GM23338 (cell line): Measurements from ENCODE around the gene TTC16. TPM values are rescaled to one million over a fixed set of nuclear protein-coding genes. Genes with fewer than 3 reads are reported as not detected.

Experiments
- ATAC-seq: fragments of 200-7000 bp; cut with Tn5 transposase; 3 replicates; pipeline ENCODE4 v1.9.1; 2020
- DNase-seq: peaks from one replicate; pipeline ENCODE4 v3.0.0-alpha.2; 2015; ENCODE audit warnings: low spot score
- H2AFZ ChIP-seq: fragments of 200-600 bp; sonication (generic); 2 replicates; pipeline ENCODE4 v1.8.0; 2016; ENCODE audit warnings: antibody characterized with exemption, mild to moderate bottlenecking, moderate library complexity
- H3F3A ChIP-seq: fragments of 200-600 bp; sonication (generic); replicated peaks from 2 replicates; pipeline ENCODE4 v1.8.0; 2017; ENCODE audit warnings: antibody characterized with exemption, mixed run types, low read depth
- H3K27ac ChIP-seq: fragments of 200-600 bp; sonication (generic); 2 replicates; pipeline ENCODE4 v1.6.1; 2016; ENCODE audit warnings: low read depth
- H3K27me3 ChIP-seq: fragments of 200-600 bp; sonication (generic); 2 replicates; pipeline ENCODE4 v1.8.0; 2016; ENCODE audit warnings: mild to moderate bottlenecking, mixed run types, moderate library complexity; ENCODE audit not compliant: insufficient read depth
- H3K36me3 ChIP-seq: fragments of 200-600 bp; sonication (generic); 2 replicates; pipeline ENCODE4 v1.8.0; 2016; ENCODE audit warnings: mild to moderate bottlenecking; ENCODE audit not compliant: insufficient read depth
- H3K4me1 ChIP-seq: fragments of 200-600 bp; sonication (generic); 2 replicates; pipeline ENCODE4 v1.8.0; 2016; ENCODE audit warnings: mild to moderate bottlenecking, moderate library complexity; ENCODE audit not compliant: insufficient read depth
- H3K4me2 ChIP-seq: fragments of 200-600 bp; sonication (generic); 2 replicates; pipeline ENCODE4 v1.7.1; 2017; ENCODE audit warnings: mixed run types
- H3K4me3 ChIP-seq: fragments of 200-600 bp; sonication (generic); 2 replicates; pipeline ENCODE4 v1.6.1; 2016; ENCODE audit warnings: mixed run types
- H3K79me2 ChIP-seq: fragments of 200-600 bp; sonication (generic); replicated peaks from 2 replicates; pipeline ENCODE4 v1.8.0; 2017; ENCODE audit warnings: mild to moderate bottlenecking; ENCODE audit not compliant: insufficient read depth
- H3K9me2 ChIP-seq: fragments of 200-600 bp; sonication (generic); 2 replicates; pipeline ENCODE4 v1.8.0; 2017; ENCODE audit not compliant: insufficient read depth
- H4K20me1 ChIP-seq: fragments of 200-600 bp; sonication (generic); replicated peaks from 2 replicates; pipeline ENCODE4 v1.8.0; 2017; ENCODE audit warnings: mild to moderate bottlenecking; ENCODE audit not compliant: insufficient read depth
- H3K27ac Mint-ChIP-seq: 2 replicates; pipeline ENCODE4 v1.8.0; 2020; ENCODE audit warnings: inconsistent platforms, mild to moderate bottlenecking, moderate library complexity, mixed read lengths
- H3K27me3 Mint-ChIP-seq: 3 replicates; pipeline ENCODE4 v1.8.0; 2022; ENCODE audit warnings: low read depth, mild to moderate bottlenecking, moderate library complexity, mixed read lengths, inconsistent platforms; ENCODE audit not compliant: insufficient read depth, poor library complexity
- H3K36me3 Mint-ChIP-seq: 3 replicates; pipeline ENCODE4 v1.8.0; 2021; ENCODE audit warnings: low read depth, mild to moderate bottlenecking, inconsistent platforms, moderate library complexity, mixed read lengths
- H3K4me1 Mint-ChIP-seq: 3 replicates; pipeline ENCODE4 v1.8.0; 2020; ENCODE audit warnings: mild to moderate bottlenecking, inconsistent platforms, mixed read lengths
- H3K4me3 Mint-ChIP-seq: 3 replicates; pipeline ENCODE4 v1.8.0; 2021; ENCODE audit warnings: moderate library complexity, mild to moderate bottlenecking, inconsistent platforms, mixed read lengths
- H3K9me3 Mint-ChIP-seq: 3 replicates; pipeline ENCODE4 v1.8.0; 2020; ENCODE audit warnings: moderate library complexity, mild to moderate bottlenecking, inconsistent platforms, mixed read lengths
- CREB1 ChIP-seq: fragments of 250-450 bp; sonication (Bioruptor Pico); IDR thresholded peaks from 2 replicates; pipeline ENCODE4 v1.5.0; 2020; ENCODE audit warnings: low read depth, mild to moderate bottlenecking, moderate library complexity
- EZH2phosphoT487 ChIP-seq: fragments of 200-600 bp; sonication (generic); IDR thresholded peaks from one replicate; pipeline ENCODE4 v1.8.1; 2018; ENCODE audit warnings: antibody characterized with exemption; ENCODE audit not compliant: unreplicated experiment
- JUNB ChIP-seq: IDR thresholded peaks from one replicate; pipeline ENCODE4 v1.6.1; 2016; ENCODE audit warnings: antibody characterized with exemption; ENCODE audit not compliant: unreplicated experiment
- NANOG ChIP-seq: IDR thresholded peaks from 2 replicates; pipeline ENCODE4 v1.6.1; 2016; ENCODE audit warnings: antibody characterized with exemption, borderline replicate concordance
- POLR2AphosphoS5 ChIP-seq: IDR thresholded peaks from 2 replicates; pipeline ENCODE4 v1.6.1; 2016; ENCODE audit warnings: antibody characterized with exemption, low read depth
- STAT1 ChIP-seq: IDR thresholded peaks from one replicate; pipeline ENCODE4 v1.6.1; 2016; ENCODE audit warnings: antibody characterized with exemption; ENCODE audit not compliant: unreplicated experiment
- ZNF114 ChIP-seq: fragments of 250-450 bp; sonication (Bioruptor Pico); IDR thresholded peaks from 2 replicates; pipeline ENCODE4 v1.5.0; 2020; ENCODE audit warnings: mild to moderate bottlenecking, moderate library complexity
- ZNF331 ChIP-seq: fragments of 250-450 bp; sonication (Bioruptor Pico); IDR thresholded peaks from 2 replicates; pipeline ENCODE4 v1.5.0; 2020; ENCODE audit warnings: low read depth, mild to moderate bottlenecking, moderate library complexity
- polyA plus RNA-seq: library from polyadenylated mRNA; unstranded; fragments of >200 nt; fragmentation: Nextera tagmentation; extraction: Ambion mirVana; gene quantifications from 2 replicates; pipeline ENCODE4 v1.2.1, GENCODE V29; 2016
- total RNA-seq: library from RNA; depleted of rRNA; stranded (reverse); fragments of >200 nt; shearing (Covaris generic); gene quantifications from 2 replicates; pipeline ENCODE4 v1.2.3, GENCODE V29; 2014
- TF ChIP-seq, protein P1 (sequence below): IDR thresholded peaks from one replicate; pipeline ENCODE4 v1.6.1; 2018; ENCODE audit warnings: antibody characterized with exemption; ENCODE audit not compliant: unreplicated experiment
- TF ChIP-seq, protein P2 (sequence below): IDR thresholded peaks from 2 replicates; pipeline ENCODE4 v1.6.1; 2016; ENCODE audit warnings: antibody characterized with exemption
- TF ChIP-seq, protein P3 (sequence below): fragments of 250-450 bp; sonication (Bioruptor Pico); IDR thresholded peaks from 2 replicates; pipeline ENCODE4 v1.5.0; 2020; ENCODE audit warnings: mild to moderate bottlenecking, moderate library complexity
- TF ChIP-seq, protein P4 (sequence below), 2 experiments: fragments of 200-600 bp in 1 of 2; sonication (generic) in 1 of 2; conservative IDR thresholded peaks; 2 replicates each; pipeline versions ENCODE4 v1.5.1 to v1.6.1; 2016 to 2017; ENCODE audit warnings: antibody characterized with exemption in 2 of 2, low read depth in 2 of 2, mild to moderate bottlenecking in 2 of 2, moderate library complexity in 1 of 2

Gene TTC16
- total and polyA plus RNA-seq, 2 experiments from 2014 or later, result not detected

DNA sequence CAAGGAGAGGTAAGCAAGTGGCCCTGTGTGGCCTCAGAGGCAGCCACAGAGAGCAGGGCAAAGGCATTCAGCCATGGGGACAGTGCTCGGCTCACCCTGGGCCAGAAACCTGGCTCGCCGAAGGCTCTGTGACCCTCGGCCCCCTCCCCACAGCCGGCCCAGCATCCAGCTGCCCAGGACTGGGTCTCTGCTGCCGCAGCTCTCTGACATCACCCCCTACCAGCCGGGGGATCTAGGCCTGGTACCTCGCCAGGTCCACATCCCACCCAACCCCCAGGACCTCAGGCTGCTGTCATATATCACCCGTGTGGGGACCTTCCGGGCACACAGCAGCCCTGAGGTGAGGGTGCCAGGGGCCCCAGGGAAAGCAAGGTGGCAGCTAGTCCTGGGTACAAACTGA lies 3.0 kb upstream of the TTC16 start:
- Histone ChIP-seq H3K9me2 (no peaks in the 10 kb centered on the region), H3K36me3 (no peaks in the 10 kb centered on the region), H3K79me2 (no peaks in the 10 kb centered on the region), H3K4me1 (peaks cover 10% of the 10 kb centered on the region), H2AFZ (no peak overlapping the region), H3K4me2 (no peak overlapping the region), H3K27ac (no peak overlapping the region), H3F3A (0 out of 2 replicates have a peak, but pooled peaks cover 12% of the 10 kb centered on the region), H4K20me1 (no peaks in the 10 kb centered on the region), H3K27me3 (no peaks in the 10 kb centered on the region), H3K4me3 (no peak overlapping the region)
- ATAC-seq (no peak), DNase-seq (no peak)
- H3K27ac Mint-ChIP-seq, result no peak overlapping the region
- H3K4me3 Mint-ChIP-seq, result no peak overlapping the region; the same call in 2 of the 3 replicates
- no peak for TF ChIP-seq EZH2phosphoT487
- TF ChIP-seq, protein P1, sequence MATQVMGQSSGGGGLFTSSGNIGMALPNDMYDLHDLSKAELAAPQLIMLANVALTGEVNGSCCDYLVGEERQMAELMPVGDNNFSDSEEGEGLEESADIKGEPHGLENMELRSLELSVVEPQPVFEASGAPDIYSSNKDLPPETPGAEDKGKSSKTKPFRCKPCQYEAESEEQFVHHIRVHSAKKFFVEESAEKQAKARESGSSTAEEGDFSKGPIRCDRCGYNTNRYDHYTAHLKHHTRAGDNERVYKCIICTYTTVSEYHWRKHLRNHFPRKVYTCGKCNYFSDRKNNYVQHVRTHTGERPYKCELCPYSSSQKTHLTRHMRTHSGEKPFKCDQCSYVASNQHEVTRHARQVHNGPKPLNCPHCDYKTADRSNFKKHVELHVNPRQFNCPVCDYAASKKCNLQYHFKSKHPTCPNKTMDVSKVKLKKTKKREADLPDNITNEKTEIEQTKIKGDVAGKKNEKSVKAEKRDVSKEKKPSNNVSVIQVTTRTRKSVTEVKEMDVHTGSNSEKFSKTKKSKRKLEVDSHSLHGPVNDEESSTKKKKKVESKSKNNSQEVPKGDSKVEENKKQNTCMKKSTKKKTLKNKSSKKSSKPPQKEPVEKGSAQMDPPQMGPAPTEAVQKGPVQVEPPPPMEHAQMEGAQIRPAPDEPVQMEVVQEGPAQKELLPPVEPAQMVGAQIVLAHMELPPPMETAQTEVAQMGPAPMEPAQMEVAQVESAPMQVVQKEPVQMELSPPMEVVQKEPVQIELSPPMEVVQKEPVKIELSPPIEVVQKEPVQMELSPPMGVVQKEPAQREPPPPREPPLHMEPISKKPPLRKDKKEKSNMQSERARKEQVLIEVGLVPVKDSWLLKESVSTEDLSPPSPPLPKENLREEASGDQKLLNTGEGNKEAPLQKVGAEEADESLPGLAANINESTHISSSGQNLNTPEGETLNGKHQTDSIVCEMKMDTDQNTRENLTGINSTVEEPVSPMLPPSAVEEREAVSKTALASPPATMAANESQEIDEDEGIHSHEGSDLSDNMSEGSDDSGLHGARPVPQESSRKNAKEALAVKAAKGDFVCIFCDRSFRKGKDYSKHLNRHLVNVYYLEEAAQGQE, result no peak
- no peak for TF ChIP-seq ZNF331 (CRISPR knock-in tag)
- TF ChIP-seq, protein P2, sequence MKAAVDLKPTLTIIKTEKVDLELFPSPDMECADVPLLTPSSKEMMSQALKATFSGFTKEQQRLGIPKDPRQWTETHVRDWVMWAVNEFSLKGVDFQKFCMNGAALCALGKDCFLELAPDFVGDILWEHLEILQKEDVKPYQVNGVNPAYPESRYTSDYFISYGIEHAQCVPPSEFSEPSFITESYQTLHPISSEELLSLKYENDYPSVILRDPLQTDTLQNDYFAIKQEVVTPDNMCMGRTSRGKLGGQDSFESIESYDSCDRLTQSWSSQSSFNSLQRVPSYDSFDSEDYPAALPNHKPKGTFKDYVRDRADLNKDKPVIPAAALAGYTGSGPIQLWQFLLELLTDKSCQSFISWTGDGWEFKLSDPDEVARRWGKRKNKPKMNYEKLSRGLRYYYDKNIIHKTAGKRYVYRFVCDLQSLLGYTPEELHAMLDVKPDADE, result no peak
- TF ChIP-seq JUNB, result no peak
- TF ChIP-seq, protein P3, sequence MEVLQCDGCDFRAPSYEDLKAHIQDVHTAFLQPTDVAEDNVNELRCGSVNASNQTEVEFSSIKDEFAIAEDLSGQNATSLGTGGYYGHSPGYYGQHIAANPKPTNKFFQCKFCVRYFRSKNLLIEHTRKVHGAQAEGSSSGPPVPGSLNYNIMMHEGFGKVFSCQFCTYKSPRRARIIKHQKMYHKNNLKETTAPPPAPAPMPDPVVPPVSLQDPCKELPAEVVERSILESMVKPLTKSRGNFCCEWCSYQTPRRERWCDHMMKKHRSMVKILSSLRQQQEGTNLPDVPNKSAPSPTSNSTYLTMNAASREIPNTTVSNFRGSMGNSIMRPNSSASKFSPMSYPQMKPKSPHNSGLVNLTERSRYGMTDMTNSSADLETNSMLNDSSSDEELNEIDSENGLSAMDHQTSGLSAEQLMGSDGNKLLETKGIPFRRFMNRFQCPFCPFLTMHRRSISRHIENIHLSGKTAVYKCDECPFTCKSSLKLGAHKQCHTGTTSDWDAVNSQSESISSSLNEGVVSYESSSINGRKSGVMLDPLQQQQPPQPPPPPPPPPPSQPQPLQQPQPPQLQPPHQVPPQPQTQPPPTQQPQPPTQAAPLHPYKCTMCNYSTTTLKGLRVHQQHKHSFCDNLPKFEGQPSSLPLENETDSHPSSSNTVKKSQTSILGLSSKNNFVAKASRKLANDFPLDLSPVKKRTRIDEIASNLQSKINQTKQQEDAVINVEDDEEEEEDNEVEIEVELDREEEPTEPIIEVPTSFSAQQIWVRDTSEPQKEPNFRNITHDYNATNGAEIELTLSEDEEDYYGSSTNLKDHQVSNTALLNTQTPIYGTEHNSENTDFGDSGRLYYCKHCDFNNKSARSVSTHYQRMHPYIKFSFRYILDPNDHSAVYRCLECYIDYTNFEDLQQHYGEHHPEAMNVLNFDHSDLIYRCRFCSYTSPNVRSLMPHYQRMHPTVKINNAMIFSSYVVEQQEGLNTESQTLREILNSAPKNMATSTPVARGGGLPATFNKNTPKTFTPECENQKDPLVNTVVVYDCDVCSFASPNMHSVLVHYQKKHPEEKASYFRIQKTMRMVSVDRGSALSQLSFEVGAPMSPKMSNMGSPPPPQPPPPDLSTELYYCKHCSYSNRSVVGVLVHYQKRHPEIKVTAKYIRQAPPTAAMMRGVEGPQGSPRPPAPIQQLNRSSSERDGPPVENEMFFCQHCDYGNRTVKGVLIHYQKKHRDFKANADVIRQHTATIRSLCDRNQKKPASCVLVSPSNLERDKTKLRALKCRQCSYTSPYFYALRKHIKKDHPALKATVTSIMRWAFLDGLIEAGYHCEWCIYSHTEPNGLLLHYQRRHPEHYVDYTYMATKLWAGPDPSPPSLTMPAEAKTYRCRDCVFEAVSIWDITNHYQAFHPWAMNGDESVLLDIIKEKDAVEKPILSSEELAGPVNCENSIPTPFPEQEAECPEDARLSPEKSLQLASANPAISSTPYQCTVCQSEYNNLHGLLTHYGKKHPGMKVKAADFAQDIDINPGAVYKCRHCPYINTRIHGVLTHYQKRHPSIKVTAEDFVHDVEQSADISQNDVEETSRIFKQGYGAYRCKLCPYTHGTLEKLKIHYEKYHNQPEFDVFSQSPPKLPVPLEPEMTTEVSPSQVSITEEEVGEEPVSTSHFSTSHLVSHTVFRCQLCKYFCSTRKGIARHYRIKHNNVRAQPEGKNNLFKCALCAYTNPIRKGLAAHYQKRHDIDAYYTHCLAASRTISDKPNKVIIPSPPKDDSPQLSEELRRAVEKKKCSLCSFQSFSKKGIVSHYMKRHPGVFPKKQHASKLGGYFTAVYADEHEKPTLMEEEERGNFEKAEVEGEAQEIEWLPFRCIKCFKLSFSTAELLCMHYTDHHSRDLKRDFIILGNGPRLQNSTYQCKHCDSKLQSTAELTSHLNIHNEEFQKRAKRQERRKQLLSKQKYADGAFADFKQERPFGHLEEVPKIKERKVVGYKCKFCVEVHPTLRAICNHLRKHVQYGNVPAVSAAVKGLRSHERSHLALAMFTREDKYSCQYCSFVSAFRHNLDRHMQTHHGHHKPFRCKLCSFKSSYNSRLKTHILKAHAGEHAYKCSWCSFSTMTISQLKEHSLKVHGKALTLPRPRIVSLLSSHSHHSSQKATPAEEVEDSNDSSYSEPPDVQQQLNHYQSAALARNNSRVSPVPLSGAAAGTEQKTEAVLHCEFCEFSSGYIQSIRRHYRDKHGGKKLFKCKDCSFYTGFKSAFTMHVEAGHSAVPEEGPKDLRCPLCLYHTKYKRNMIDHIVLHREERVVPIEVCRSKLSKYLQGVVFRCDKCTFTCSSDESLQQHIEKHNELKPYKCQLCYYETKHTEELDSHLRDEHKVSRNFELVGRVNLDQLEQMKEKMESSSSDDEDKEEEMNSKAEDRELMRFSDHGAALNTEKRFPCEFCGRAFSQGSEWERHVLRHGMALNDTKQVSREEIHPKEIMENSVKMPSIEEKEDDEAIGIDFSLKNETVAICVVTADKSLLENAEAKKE (CRISPR knock-in tag), result no peak
- no peak for TF ChIP-seq CREB1 (CRISPR knock-in tag)
- TF ChIP-seq, protein P4, sequence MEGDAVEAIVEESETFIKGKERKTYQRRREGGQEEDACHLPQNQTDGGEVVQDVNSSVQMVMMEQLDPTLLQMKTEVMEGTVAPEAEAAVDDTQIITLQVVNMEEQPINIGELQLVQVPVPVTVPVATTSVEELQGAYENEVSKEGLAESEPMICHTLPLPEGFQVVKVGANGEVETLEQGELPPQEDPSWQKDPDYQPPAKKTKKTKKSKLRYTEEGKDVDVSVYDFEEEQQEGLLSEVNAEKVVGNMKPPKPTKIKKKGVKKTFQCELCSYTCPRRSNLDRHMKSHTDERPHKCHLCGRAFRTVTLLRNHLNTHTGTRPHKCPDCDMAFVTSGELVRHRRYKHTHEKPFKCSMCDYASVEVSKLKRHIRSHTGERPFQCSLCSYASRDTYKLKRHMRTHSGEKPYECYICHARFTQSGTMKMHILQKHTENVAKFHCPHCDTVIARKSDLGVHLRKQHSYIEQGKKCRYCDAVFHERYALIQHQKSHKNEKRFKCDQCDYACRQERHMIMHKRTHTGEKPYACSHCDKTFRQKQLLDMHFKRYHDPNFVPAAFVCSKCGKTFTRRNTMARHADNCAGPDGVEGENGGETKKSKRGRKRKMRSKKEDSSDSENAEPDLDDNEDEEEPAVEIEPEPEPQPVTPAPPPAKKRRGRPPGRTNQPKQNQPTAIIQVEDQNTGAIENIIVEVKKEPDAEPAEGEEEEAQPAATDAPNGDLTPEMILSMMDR (conservative IDR thresholded peaks at IDR 0.05; ENCODE audit: low read depth in 2 of 2), result no peak
- no peak for TF ChIP-seq ZNF114 (CRISPR knock-in tag)
- TF ChIP-seq POLR2AphosphoS5, result no peak
- no peak for TF ChIP-seq NANOG
- TF ChIP-seq STAT1, result no peak
- peaks cover 4% of the 10 kb centered on the region; the same call in 2 of the 3 replicates for H3K9me3 Mint-ChIP-seq
- peaks cover 27% of the 10 kb centered on the region for H3K4me1 Mint-ChIP-seq
- H3K36me3 Mint-ChIP-seq, result no peaks in the 10 kb centered on the region
- H3K27me3 Mint-ChIP-seq, result peaks cover 15% of the 10 kb centered on the region
